ENCODE results near the gene PLPPR1.

The PLPPR1 gene

GRCh38 chr9:101242651-101243050, 214.1 kb downstream of the PLPPR1 start:
- H3K9me2 ChIP-seq (replicated peaks; ENCODE audit: low read depth, low read length) = no peaks in the 10 kb centered on the region
- H3K27me3 ChIP-seq (ENCODE audit: insufficient read depth, low read length, poor library complexity, severe bottlenecking) = no peaks in the 10 kb centered on the region
- H3F3A ChIP-seq (ENCODE audit: low read depth) = no peaks in the 10 kb centered on the region
- H3K4me2 ChIP-seq (ENCODE audit: low read depth, low read length, poor library complexity, severe bottlenecking) = no peak overlapping the region
- no peaks in the 10 kb centered on the region for H4K20me1 ChIP-seq (ENCODE audit: insufficient read depth, low read length, poor library complexity, severe bottlenecking)
- H3K9me3 ChIP-seq (ENCODE audit: insufficient read depth, low read depth, low read length) = no peaks in the 10 kb centered on the region
- TF ChIP-seq EZH2phosphoT487 (IDR thresholded peaks at IDR 0.05; ENCODE audit: borderline replicate concordance) (no peak), CTCF (conservative IDR thresholded peaks at IDR 0.05; ENCODE audit: low read length) (no peak)
- H3K36me3 ChIP-seq (ENCODE audit: insufficient read depth, low read length) = no peaks in the 10 kb centered on the region
- no peaks in the 10 kb centered on the region for H3K79me2 ChIP-seq (ENCODE audit: insufficient read depth, low read length)
- no peak overlapping the region for H3K9ac ChIP-seq (ENCODE audit: low read depth, low read length, poor library complexity, severe bottlenecking)
- no peak overlapping the region for H2AFZ ChIP-seq (ENCODE audit: low read length)
- no peaks in the 10 kb centered on the region for H3K4me1 ChIP-seq (ENCODE audit: insufficient read depth, low read length, poor library complexity, severe bottlenecking)
- no peak overlapping the region for H3K4me3 ChIP-seq (ENCODE audit: low read length, poor library complexity, severe bottlenecking)

GRCh38 chr9:101246691-101247090, 218.2 kb downstream of the PLPPR1 start:
- Histone ChIP-seq H3F3A (ENCODE audit: low read depth) (no peaks in the 10 kb centered on the region), H3K9ac (ENCODE audit: low read depth, low read length, poor library complexity, severe bottlenecking) (no peak overlapping the region), H3K9me2 (replicated peaks; ENCODE audit: low read depth, low read length) (no peaks in the 10 kb centered on the region), H3K4me2 (ENCODE audit: low read depth, low read length, poor library complexity, severe bottlenecking) (no peak overlapping the region), H3K4me1 (ENCODE audit: insufficient read depth, low read length, poor library complexity, severe bottlenecking) (no peaks in the 10 kb centered on the region), H2AFZ (ENCODE audit: low read length) (no peak overlapping the region), H3K9me3 (ENCODE audit: insufficient read depth, low read depth, low read length) (no peaks in the 10 kb centered on the region), H3K36me3 (ENCODE audit: insufficient read depth, low read length) (no peaks in the 10 kb centered on the region), H4K20me1 (ENCODE audit: insufficient read depth, low read length, poor library complexity, severe bottlenecking) (no peaks in the 10 kb centered on the region), H3K79me2 (ENCODE audit: insufficient read depth, low read length) (no peaks in the 10 kb centered on the region), H3K4me3 (ENCODE audit: low read length, poor library complexity, severe bottlenecking) (no peak overlapping the region), H3K27me3 (ENCODE audit: insufficient read depth, low read length, poor library complexity, severe bottlenecking) (no peaks in the 10 kb centered on the region)
- TF ChIP-seq CTCF (conservative IDR thresholded peaks at IDR 0.05; ENCODE audit: low read length) = no peak
- TF ChIP-seq EZH2phosphoT487 (IDR thresholded peaks at IDR 0.05; ENCODE audit: borderline replicate concordance) = no peak

- no peaks in the 10 kb centered on the region for H3K27me3 ChIP-seq (ENCODE audit: insufficient read depth, low read length, poor library complexity, severe bottlenecking)
- no peak overlapping the region for H3K4me2 ChIP-seq (ENCODE audit: low read depth, low read length, poor library complexity, severe bottlenecking)
- no peaks in the 10 kb centered on the region for H3K36me3 ChIP-seq (ENCODE audit: insufficient read depth, low read length)
- TF ChIP-seq EZH2phosphoT487 (IDR thresholded peaks at IDR 0.05; ENCODE audit: borderline replicate concordance) (no peak), CTCF (conservative IDR thresholded peaks at IDR 0.05; ENCODE audit: low read length) (no peak)
- no peak overlapping the region for H3K4me3 ChIP-seq (ENCODE audit: low read length, poor library complexity, severe bottlenecking)
- H3K9me3 ChIP-seq (ENCODE audit: insufficient read depth, low read depth, low read length) = no peaks in the 10 kb centered on the region
- no peak overlapping the region for H2AFZ ChIP-seq (ENCODE audit: low read length)
- no peak overlapping the region for H3K9ac ChIP-seq (ENCODE audit: low read depth, low read length, poor library complexity, severe bottlenecking)
- no peaks in the 10 kb centered on the region for H3K4me1 ChIP-seq (ENCODE audit: insufficient read depth, low read length, poor library complexity, severe bottlenecking)
- no peaks in the 10 kb centered on the region for H3K79me2 ChIP-seq (ENCODE audit: insufficient read depth, low read length)
- no peaks in the 10 kb centered on the region for H3F3A ChIP-seq (ENCODE audit: low read depth)
- no peaks in the 10 kb centered on the region for H3K9me2 ChIP-seq (replicated peaks; ENCODE audit: low read depth, low read length)
- no peaks in the 10 kb centered on the region for H4K20me1 ChIP-seq (ENCODE audit: insufficient read depth, low read length, poor library complexity, severe bottlenecking)
Observed at GRCh38 chr9:101247297-101247696, 218.8 kb downstream of the PLPPR1 start.

Data from Loucy (cell line).